ENCODE data around the gene LRRC52. TPM values are rescaled to one million over a fixed set of nuclear protein-coding genes. Genes with fewer than 3 reads are reported as not detected.

The LRRC52 gene
- total and polyA plus RNA-seq, 2 of the 8 experiments (the other 6 are each of a cell fraction or from before 2014, with no cell fraction given) = 0.05 TPM; not detected in 1

- no peak for TF ChIP-seq CTCF (IDR thresholded peaks at IDR 0.05; ENCODE audit: control extremely low read depth in 1 of 3, insufficient read depth in 1 of 3, low read depth in 1 of 3, low read length in 3 of 3)
- TF ChIP-seq ATF2 (IDR thresholded peaks at IDR 0.05; ENCODE audit: low read length) = no peak
- TF ChIP-seq JUND (IDR thresholded peaks at IDR 0.05; ENCODE audit: low read length) = no peak
- no peak for TF ChIP-seq GABPA (IDR thresholded peaks at IDR 0.05; ENCODE audit: borderline replicate concordance, insufficient read depth, low read length)
Observed at GRCh38 chr1:165549973-165550372, 6.2 kb downstream of the LRRC52 start (continued).
